BJ (cell line): Measurements from ENCODE around the gene CLDN24. TPM values are rescaled to one million over a fixed set of nuclear protein-coding genes. Genes with fewer than 3 reads are reported as not detected.

Experiments
- CTCF ChIA-PET: fragments of 350-600 bp; formaldehyde crosslinking; extraction: SDS; loops from one replicate; lab custom pipeline; 2021; ENCODE audit warnings: antibody characterized with exemption, inconsistent platforms; lab: Yijun Ruan, JAX
- POLR2A ChIA-PET: fragments of 300-600 bp; sonication (Branson Sonifier 250); formaldehyde crosslinking; extraction: SDS; loops from one replicate; lab custom pipeline; 2021; ENCODE audit warnings: antibody characterized with exemption; lab: Charles Lee
- DNase-seq: peaks from one replicate; pipeline ENCODE4 v3.0.0-alpha.2; 2011; ENCODE audit warnings: low read depth
- H3K27me3 ChIP-seq: 2 replicates; pipeline ENCODE4 v1.6.0; 2011; ENCODE audit warnings: low read length; ENCODE audit not compliant: control insufficient read depth, insufficient read depth
- H3K36me3 ChIP-seq: 2 replicates; pipeline ENCODE4 v1.5.1; 2011; ENCODE audit warnings: low read length; ENCODE audit not compliant: control insufficient read depth, insufficient read depth
- H3K4me3 ChIP-seq: 2 replicates; pipeline ENCODE4 v1.5.1; 2011; ENCODE audit warnings: low read depth, mild to moderate bottlenecking, control low read depth, low read length
- CTCF ChIP-seq: IDR thresholded peaks from 2 replicates; pipeline ENCODE4 v1.5.1; 2011; ENCODE audit warnings: low read depth, mild to moderate bottlenecking, control low read depth, inconsistent platforms, low read length, moderate library complexity; ENCODE audit not compliant: insufficient read depth
- polyA plus RNA-seq: library from polyadenylated mRNA; depleted of rRNA; stranded (reverse); fragments of >200 nt; gene quantifications from 2 replicates; pipeline ENCODE4 v1.2.3, GENCODE V29; 2011

Gene CLDN24
- polyA plus RNA-seq, 1 experiment = not detected

GRCh38 chr4:183287677-183288076, 34.5 kb downstream of the CLDN24 start:
- no peaks in the 10 kb centered on the region for H3K27me3 ChIP-seq
- POLR2A ChIA-PET = no interaction called here
- TF ChIP-seq CTCF = no peak
- DNase-seq = no peak
- H3K4me3 ChIP-seq = no peak overlapping the region
- CTCF ChIA-PET = no interaction called here
- H3K36me3 ChIP-seq = peaks cover 22% of the 10 kb centered on the region

GRCh38 chr4:183287309-183287659, 34.9 kb downstream of the CLDN24 start:
- no peak for TF ChIP-seq CTCF
- peaks cover 25% of the 10 kb centered on the region for H3K36me3 ChIP-seq
- POLR2A ChIA-PET = no interaction called here
- CTCF ChIA-PET = no interaction called here
- no peaks in the 10 kb centered on the region for H3K27me3 ChIP-seq
- DNase-seq = no peak
- no peak overlapping the region for H3K4me3 ChIP-seq

DNA sequence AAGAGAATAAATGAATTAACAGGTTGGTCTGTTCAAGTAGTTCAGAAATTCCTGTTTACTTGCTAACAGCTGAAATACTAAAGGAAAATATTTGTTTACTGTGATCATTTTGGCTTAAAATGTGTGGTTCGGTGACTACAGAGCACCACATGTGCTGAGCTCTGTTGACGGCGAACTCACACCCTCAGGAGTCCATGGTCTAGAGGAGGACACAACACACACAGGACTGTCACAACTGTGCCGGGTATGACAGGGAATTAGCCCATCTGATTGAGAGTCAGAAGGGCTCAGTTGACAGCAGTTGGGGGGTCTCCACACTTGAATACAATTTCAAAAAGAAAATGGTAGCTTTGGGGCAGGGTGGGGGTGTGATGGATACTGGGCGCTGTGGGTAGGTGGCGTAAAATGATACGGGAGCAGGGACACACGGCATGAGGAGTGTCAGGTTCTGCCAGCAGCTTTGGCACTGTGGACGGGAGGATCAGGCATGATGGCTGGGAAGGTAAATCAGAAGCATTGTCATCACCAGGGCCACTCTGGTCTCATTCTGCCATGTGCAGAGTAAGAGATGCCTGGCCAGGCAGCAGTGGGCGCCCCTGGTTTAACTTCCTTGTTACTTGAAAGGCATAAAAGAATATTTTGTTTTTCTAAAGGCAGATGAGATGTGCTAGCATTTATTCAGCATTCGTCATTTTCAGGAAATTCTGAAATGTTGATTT, 35.5 kb downstream of the CLDN24 start:
- no peak for DNase-seq
- POLR2A ChIA-PET = no interaction called here
- CTCF ChIA-PET = no interaction called here
- Histone ChIP-seq H3K27me3 (no peaks in the 10 kb centered on the region), H3K36me3 (peaks cover 25% of the 10 kb centered on the region), H3K4me3 (no peak overlapping the region)
- no peak for TF ChIP-seq CTCF

GRCh38 chr4:183285886-183286285, 36.3 kb downstream of the CLDN24 start:
- peaks cover 22% of the 10 kb centered on the region for H3K36me3 ChIP-seq
- H3K27me3 ChIP-seq = no peaks in the 10 kb centered on the region
- TF ChIP-seq CTCF = no peak
- no peak overlapping the region for H3K4me3 ChIP-seq
- POLR2A ChIA-PET = no interaction called here
- CTCF ChIA-PET = no interaction called here
- no peak for DNase-seq

DNA sequence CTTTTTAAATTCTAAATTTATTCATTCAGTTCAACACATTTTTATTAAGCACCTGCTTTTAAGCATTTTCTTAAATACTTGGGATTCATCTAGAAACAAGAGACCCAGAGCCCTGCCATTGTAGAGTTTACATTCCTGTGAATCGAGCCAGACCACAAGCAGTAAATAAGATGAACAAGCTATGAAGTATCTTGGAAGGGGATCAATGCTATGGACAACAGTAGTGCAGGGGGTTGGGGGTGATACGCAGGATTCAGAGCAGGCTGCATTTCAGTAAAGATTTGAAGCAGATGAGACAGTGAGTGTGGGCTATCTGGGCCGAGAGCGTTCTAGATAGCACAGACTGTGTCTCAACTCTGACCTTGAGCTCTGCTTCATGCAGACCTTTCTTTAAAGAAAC, 37.3 kb downstream of the CLDN24 start:
- CTCF ChIA-PET = no interaction called here
- peaks cover 22% of the 10 kb centered on the region for H3K36me3 ChIP-seq
- no peak overlapping the region for H3K4me3 ChIP-seq
- DNase-seq = peak; percentile 59
- TF ChIP-seq CTCF = no peak
- no peaks in the 10 kb centered on the region for H3K27me3 ChIP-seq
- POLR2A ChIA-PET = no interaction called here
